Fibroblast of skin of scalp (primary cell): ENCODE data around the gene DBN1.

Experiments used
- DNase-seq: peaks from one replicate; pipeline ENCODE4 v3.0.0-alpha.2; 2013

The DBN1 gene

GRCh38 chr5:177472460-177473442 lies 683 bp downstream of the DBN1 start:
- peak; percentile 47 for DNase-seq

GRCh38 chr5:177471610-177472356 lies 1.7 kb downstream of the DBN1 start:
- peak; percentile 49 for DNase-seq

- DNase-seq, result peak; percentile 66
Observed at GRCh38 chr5:177470759-177471536, 2.5 kb downstream of the DBN1 start.

- no peak for DNase-seq
Observed at GRCh38 chr5:177469750-177470525, 3.5 kb downstream of the DBN1 start.

GRCh38 chr5:177468685-177469628 lies 4.5 kb downstream of the DBN1 start:
- peak; percentile 85 for DNase-seq

- no peak for DNase-seq
Observed at GRCh38 chr5:177468329-177468684, 5.1 kb downstream of the DBN1 start.

GRCh38 chr5:177467436-177467835 lies 6.0 kb downstream of the DBN1 start:
- DNase-seq, result no peak

GRCh38 chr5:177466861-177467260 lies 6.6 kb downstream of the DBN1 start:
- DNase-seq, result no peak

GRCh38 chr5:177465044-177465443 lies 8.4 kb downstream of the DBN1 start:
- no peak for DNase-seq

GRCh38 chr5:177462021-177462670 lies 11.3 kb downstream of the DBN1 start:
- DNase-seq, result no peak

- no peak for DNase-seq
Observed at GRCh38 chr5:177459819-177460628, 13.4 kb downstream of the DBN1 start.

GRCh38 chr5:177459357-177459756 lies 14.1 kb downstream of the DBN1 start:
- no peak for DNase-seq

GRCh38 chr5:177458912-177459350 lies 14.5 kb downstream of the DBN1 start:
- peak; percentile 33 for DNase-seq

GRCh38 chr5:177457852-177458681 lies 15.4 kb downstream of the DBN1 start:
- no peak for DNase-seq

GRCh38 chr5:177456976-177457851 lies 16.2 kb downstream of the DBN1 start:
- peak; percentile 97 for DNase-seq

GRCh38 chr5:177456591-177456964 lies 16.9 kb downstream of the DBN1 start:
- DNase-seq, result no peak
